ENCODE results near the gene RORC.

GRCh38 chr1:151841141-151841540 is 9.5 kb upstream of the RORC start:
- TF ChIP-seq POLR2AphosphoS5 (IDR thresholded peaks at IDR 0.05; ENCODE audit: low read depth, low read length) (no peak), POLR2A (IDR thresholded peaks at IDR 0.05; ENCODE audit: low read depth, low read length) (no peak)

All from GM12892 (cell line).